Karpas-422 (cell line): ENCODE measurements around the gene LYRM2. TPM values are rescaled to one million over a fixed set of nuclear protein-coding genes. Genes with fewer than 3 reads are reported as not detected.

ENCODE experiments used
- DNase-seq: peaks from one replicate; pipeline ENCODE4 v3.0.0-alpha.2; 2015
- H2AFZ ChIP-seq: fragments of 200-600 bp; sonication (generic); 2 replicates; pipeline ENCODE4 v1.6.1; 2014; ENCODE audit warnings: antibody characterized with exemption, low read length, mixed read lengths
- H3K27ac ChIP-seq: fragments of 200-600 bp; sonication (generic); 2 replicates; pipeline ENCODE4 v1.5.1; 2014; ENCODE audit warnings: mild to moderate bottlenecking, low read length, moderate library complexity
- H3K27me3 ChIP-seq: fragments of 200-600 bp; sonication (generic); 2 replicates; pipeline ENCODE4 v1.6.1; 2014; ENCODE audit warnings: low read length, mixed read lengths
- H3K36me3 ChIP-seq: fragments of 200-600 bp; sonication (generic); 2 replicates; pipeline ENCODE4 v1.6.1; 2014; ENCODE audit warnings: low read length, mixed read lengths; ENCODE audit not compliant: insufficient read depth
- H3K4me1 ChIP-seq: fragments of 200-600 bp; sonication (generic); 2 replicates; pipeline ENCODE4 v1.6.1; 2014; ENCODE audit warnings: mild to moderate bottlenecking, low read length, mixed read lengths
- H3K4me2 ChIP-seq: fragments of 200-600 bp; sonication (generic); 2 replicates; pipeline ENCODE4 v1.6.1; 2014; ENCODE audit warnings: low read length, low read depth, mild to moderate bottlenecking; ENCODE audit not compliant: poor library complexity, severe bottlenecking
- H3K4me3 ChIP-seq: fragments of 200-600 bp; sonication (generic); 2 replicates; pipeline ENCODE4 v1.5.1; 2014; ENCODE audit warnings: mild to moderate bottlenecking, antibody characterized with exemption, low read length, mixed read lengths
- H3K79me2 ChIP-seq: fragments of 200-600 bp; sonication (generic); 2 replicates; pipeline ENCODE4 v1.6.1; 2014; ENCODE audit warnings: mild to moderate bottlenecking, low read length, mixed read lengths
- H3K9ac ChIP-seq: fragments of 200-600 bp; sonication (generic); 2 replicates; pipeline ENCODE4 v1.6.0; 2014; ENCODE audit warnings: low read length
- H3K9me2 ChIP-seq: fragments of 200-600 bp; sonication (generic), shearing (Covaris generic); replicated peaks from 2 replicates; pipeline ENCODE4 v1.6.0; 2014; ENCODE audit warnings: mild to moderate bottlenecking, low read length, moderate library complexity; ENCODE audit not compliant: insufficient read depth
- H3K9me3 ChIP-seq: fragments of 300-700, 200-600 bp; sonication (generic); 2 replicates; pipeline ENCODE4 v1.6.1; 2014; ENCODE audit warnings: low read length, mixed read lengths
- H4K20me1 ChIP-seq: fragments of 200-600 bp; sonication (generic); 2 replicates; pipeline ENCODE4 v1.6.1; 2014; ENCODE audit warnings: mild to moderate bottlenecking, antibody characterized with exemption, low read length, low read depth; ENCODE audit not compliant: insufficient read depth
- total RNA-seq: library from RNA; depleted of rRNA; stranded (reverse); fragments of >200 nt; shearing (Covaris generic); gene quantifications from 2 replicates; pipeline ENCODE4 v1.2.3, GENCODE V29; 2014; ENCODE audit warnings: low replicate concordance

Gene LYRM2
- total RNA-seq, 1 experiment from 2014 or later: 23.9 TPM

GRCh38 chr6:89616531-89616930, 22.0 kb downstream of the LYRM2 start:
- H3K4me2 ChIP-seq: no peak overlapping the region
- no peaks in the 10 kb centered on the region for H4K20me1 ChIP-seq
- no peaks in the 10 kb centered on the region for H3K27me3 ChIP-seq
- no peaks in the 10 kb centered on the region for H3K9me2 ChIP-seq
- no peak overlapping the region for H3K27ac ChIP-seq
- no peak for DNase-seq
- no peak overlapping the region for H2AFZ ChIP-seq
- H3K36me3 ChIP-seq: no peaks in the 10 kb centered on the region
- no peak overlapping the region for H3K4me3 ChIP-seq
- H3K4me1 ChIP-seq: no peaks in the 10 kb centered on the region
- no peaks in the 10 kb centered on the region for H3K79me2 ChIP-seq
- H3K9me3 ChIP-seq: no peaks in the 10 kb centered on the region
- H3K9ac ChIP-seq: no peak overlapping the region

- Histone ChIP-seq H3K27ac (no peak overlapping the region), H3K4me3 (no peak overlapping the region), H2AFZ (no peak overlapping the region)
These were observed 22.7 kb downstream of the LYRM2 start for GRCh38 chr6:89615882-89616281.

GRCh38 chr6:89613790-89614189, 24.8 kb downstream of the LYRM2 start:
- Histone ChIP-seq H3K4me2 (no peak overlapping the region), H2AFZ (no peak overlapping the region), H3K27me3 (no peaks in the 10 kb centered on the region), H3K27ac (no peak overlapping the region), H3K4me1 (no peaks in the 10 kb centered on the region), H3K36me3 (no peaks in the 10 kb centered on the region), H3K79me2 (no peaks in the 10 kb centered on the region), H3K4me3 (no peak overlapping the region), H3K9ac (no peak overlapping the region), H4K20me1 (no peaks in the 10 kb centered on the region), H3K9me3 (no peaks in the 10 kb centered on the region), H3K9me2 (no peaks in the 10 kb centered on the region)
- no peak for DNase-seq

More at GRCh38 chr6:89615882-89616281, 22.7 kb downstream of the LYRM2 start:
- Histone ChIP-seq H3K36me3 (no peaks in the 10 kb centered on the region), H4K20me1 (no peaks in the 10 kb centered on the region), H3K79me2 (no peaks in the 10 kb centered on the region), H3K9me2 (no peaks in the 10 kb centered on the region), H3K4me1 (no peaks in the 10 kb centered on the region), H3K4me2 (no peak overlapping the region), H3K9ac (no peak overlapping the region), H3K27me3 (no peaks in the 10 kb centered on the region), H3K9me3 (no peaks in the 10 kb centered on the region)
- DNase-seq: no peak

GRCh38 chr6:89612121-89612520, 26.4 kb downstream of the LYRM2 start:
- Histone ChIP-seq H4K20me1 (no peaks in the 10 kb centered on the region), H3K4me3 (no peak overlapping the region), H3K27ac (no peak overlapping the region), H3K9me2 (no peaks in the 10 kb centered on the region), H3K79me2 (no peaks in the 10 kb centered on the region), H3K9ac (no peak overlapping the region), H3K27me3 (no peaks in the 10 kb centered on the region), H2AFZ (no peak overlapping the region), H3K9me3 (no peaks in the 10 kb centered on the region), H3K36me3 (no peaks in the 10 kb centered on the region), H3K4me1 (no peaks in the 10 kb centered on the region), H3K4me2 (no peak overlapping the region)
- DNase-seq: no peak

GRCh38 chr6:89611666-89612065, 26.9 kb downstream of the LYRM2 start:
- DNase-seq: no peak
- H2AFZ ChIP-seq: no peak overlapping the region
- no peaks in the 10 kb centered on the region for H3K9me2 ChIP-seq
- H3K9ac ChIP-seq: no peak overlapping the region
- no peak overlapping the region for H3K4me2 ChIP-seq
- no peaks in the 10 kb centered on the region for H3K4me1 ChIP-seq
- H3K79me2 ChIP-seq: no peaks in the 10 kb centered on the region
- no peaks in the 10 kb centered on the region for H3K9me3 ChIP-seq
- H4K20me1 ChIP-seq: no peaks in the 10 kb centered on the region
- no peaks in the 10 kb centered on the region for H3K27me3 ChIP-seq
- H3K4me3 ChIP-seq: no peak overlapping the region
- no peak overlapping the region for H3K27ac ChIP-seq
- no peaks in the 10 kb centered on the region for H3K36me3 ChIP-seq

- no peak overlapping the region for H3K9ac ChIP-seq
- H3K36me3 ChIP-seq: no peaks in the 10 kb centered on the region
- no peak overlapping the region for H2AFZ ChIP-seq
- no peaks in the 10 kb centered on the region for H3K4me1 ChIP-seq
- no peak overlapping the region for H3K4me3 ChIP-seq
- DNase-seq: peak; percentile 87
- H3K27me3 ChIP-seq: no peaks in the 10 kb centered on the region
- H3K4me2 ChIP-seq: no peak overlapping the region
- H3K27ac ChIP-seq: no peak overlapping the region
- no peaks in the 10 kb centered on the region for H4K20me1 ChIP-seq
- no peaks in the 10 kb centered on the region for H3K9me3 ChIP-seq
- no peaks in the 10 kb centered on the region for H3K9me2 ChIP-seq
- H3K79me2 ChIP-seq: no peaks in the 10 kb centered on the region
These were observed 28.4 kb downstream of the LYRM2 start for GRCh38 chr6:89610149-89610642.

- Histone ChIP-seq H3K4me3 (no peak overlapping the region), H3K9me2 (no peaks in the 10 kb centered on the region), H3K9me3 (no peaks in the 10 kb centered on the region), H3K36me3 (no peaks in the 10 kb centered on the region), H2AFZ (no peak overlapping the region), H3K4me2 (no peak overlapping the region), H4K20me1 (no peaks in the 10 kb centered on the region), H3K27me3 (no peaks in the 10 kb centered on the region), H3K9ac (no peak overlapping the region), H3K27ac (no peak overlapping the region), H3K79me2 (no peaks in the 10 kb centered on the region), H3K4me1 (no peaks in the 10 kb centered on the region)
- DNase-seq: no peak
These were observed 32.7 kb downstream of the LYRM2 start for GRCh38 chr6:89605861-89606260.

GRCh38 chr6:89604653-89605052, 33.9 kb downstream of the LYRM2 start:
- Histone ChIP-seq H4K20me1 (no peaks in the 10 kb centered on the region), H3K4me2 (no peak overlapping the region), H3K9ac (no peak overlapping the region), H3K4me1 (no peaks in the 10 kb centered on the region), H3K36me3 (no peaks in the 10 kb centered on the region), H3K9me3 (no peaks in the 10 kb centered on the region), H2AFZ (no peak overlapping the region), H3K9me2 (no peaks in the 10 kb centered on the region), H3K27ac (no peak overlapping the region), H3K79me2 (no peaks in the 10 kb centered on the region), H3K27me3 (no peaks in the 10 kb centered on the region), H3K4me3 (no peak overlapping the region)
- no peak for DNase-seq

GRCh38 chr6:89602166-89602565, 36.4 kb downstream of the LYRM2 start:
- Histone ChIP-seq H3K36me3 (no peaks in the 10 kb centered on the region), H3K9me3 (no peaks in the 10 kb centered on the region), H3K79me2 (no peaks in the 10 kb centered on the region), H3K9ac (no peak overlapping the region), H3K27me3 (no peaks in the 10 kb centered on the region; the same call in 1 of the 2 replicates), H3K9me2 (no peaks in the 10 kb centered on the region), H4K20me1 (no peaks in the 10 kb centered on the region), H3K4me2 (no peak overlapping the region), H3K27ac (no peak overlapping the region), H2AFZ (no peak overlapping the region), H3K4me3 (no peak overlapping the region), H3K4me1 (no peaks in the 10 kb centered on the region)
- DNase-seq: no peak
